C4-2B (cell line): ENCODE data around the gene EVA1A.

Source experiments
- ZFX ChIP-seq: fragments of 450-650 bp; IDR thresholded peaks from 2 replicates; pipeline ENCODE4 v1.6.1; 2017
- TF ChIP-seq, protein P1 (sequence below): fragments of 450-650 bp; conservative IDR thresholded peaks from 2 replicates; pipeline ENCODE4 v1.5.1; 2017; ENCODE audit warnings: mild to moderate bottlenecking

DNA sequence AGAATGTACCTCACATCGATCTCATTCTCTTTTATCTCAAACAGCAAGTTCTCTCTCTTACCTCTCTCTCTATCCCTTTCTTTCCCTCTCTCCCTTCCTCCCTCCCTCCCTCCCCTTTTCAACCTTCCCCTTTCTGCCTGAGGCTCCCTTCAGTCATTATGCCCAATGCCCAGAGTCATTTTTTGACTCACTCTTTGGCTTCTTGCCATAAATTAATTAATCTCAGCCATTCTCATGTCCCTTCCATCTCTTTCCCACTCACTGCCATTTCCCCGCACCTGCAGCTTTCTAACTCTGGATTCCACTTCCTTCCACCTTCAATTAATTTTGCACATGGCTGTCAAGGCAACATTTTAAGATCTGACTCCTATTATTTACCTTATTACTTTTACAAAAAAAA lies 60.1 kb downstream of the EVA1A start:
- TF ChIP-seq, protein P1, sequence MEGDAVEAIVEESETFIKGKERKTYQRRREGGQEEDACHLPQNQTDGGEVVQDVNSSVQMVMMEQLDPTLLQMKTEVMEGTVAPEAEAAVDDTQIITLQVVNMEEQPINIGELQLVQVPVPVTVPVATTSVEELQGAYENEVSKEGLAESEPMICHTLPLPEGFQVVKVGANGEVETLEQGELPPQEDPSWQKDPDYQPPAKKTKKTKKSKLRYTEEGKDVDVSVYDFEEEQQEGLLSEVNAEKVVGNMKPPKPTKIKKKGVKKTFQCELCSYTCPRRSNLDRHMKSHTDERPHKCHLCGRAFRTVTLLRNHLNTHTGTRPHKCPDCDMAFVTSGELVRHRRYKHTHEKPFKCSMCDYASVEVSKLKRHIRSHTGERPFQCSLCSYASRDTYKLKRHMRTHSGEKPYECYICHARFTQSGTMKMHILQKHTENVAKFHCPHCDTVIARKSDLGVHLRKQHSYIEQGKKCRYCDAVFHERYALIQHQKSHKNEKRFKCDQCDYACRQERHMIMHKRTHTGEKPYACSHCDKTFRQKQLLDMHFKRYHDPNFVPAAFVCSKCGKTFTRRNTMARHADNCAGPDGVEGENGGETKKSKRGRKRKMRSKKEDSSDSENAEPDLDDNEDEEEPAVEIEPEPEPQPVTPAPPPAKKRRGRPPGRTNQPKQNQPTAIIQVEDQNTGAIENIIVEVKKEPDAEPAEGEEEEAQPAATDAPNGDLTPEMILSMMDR, result no peak
- TF ChIP-seq ZFX, result no peak
